GM18951 (cell line): ENCODE measurements around the gene C5.
"Not testable (repeated sequence)": the region's sequence is repeated elsewhere in the genome, so short reads cannot be mapped to it uniquely, and the experiment has no call there.

Experiments used
- POLR2A ChIP-seq: IDR thresholded peaks from 4 replicates; pipeline ENCODE4 v1.6.1; 2011; ENCODE audit warnings: mild to moderate bottlenecking; ENCODE audit not compliant: insufficient read length, insufficient read depth; ENCODE audit errors: extremely low read depth
- in situ Hi-C: fragments of 300-500 bp; cut with MboI; formaldehyde crosslinking; loops from one replicate; pipeline ENCODE4 v1.12.0; 2022; ENCODE audit warnings: low sequenced_read_pairs, mixed read lengths, inconsistent platforms; ENCODE audit not compliant: unreplicated experiment

The C5 gene

GRCh38 chr9:121067640-121068039, 17.6 kb upstream of the C5 start:
- no peak for TF ChIP-seq POLR2A
- in situ Hi-C loops: loop anchor here (10.0 kb wide), 1 partner anchor 313 kb away; no protein-coding TSS in a partner anchor

- no peak for TF ChIP-seq POLR2A
These were observed 16.8 kb upstream of the C5 start for GRCh38 chr9:121066850-121067249.

GRCh38 chr9:121059998-121060636, 10.0 kb upstream of the C5 start:
- in situ Hi-C loops: loop anchor here (10.0 kb wide), 1 partner anchor 305 kb away; no protein-coding TSS in a partner anchor
- no peak for TF ChIP-seq POLR2A

More at GRCh38 chr9:121066850-121067249, 16.8 kb upstream of the C5 start:
- in situ Hi-C loops: loop anchor here (10.0 kb wide), 1 partner anchor 312 kb away; no protein-coding TSS in a partner anchor

DNA sequence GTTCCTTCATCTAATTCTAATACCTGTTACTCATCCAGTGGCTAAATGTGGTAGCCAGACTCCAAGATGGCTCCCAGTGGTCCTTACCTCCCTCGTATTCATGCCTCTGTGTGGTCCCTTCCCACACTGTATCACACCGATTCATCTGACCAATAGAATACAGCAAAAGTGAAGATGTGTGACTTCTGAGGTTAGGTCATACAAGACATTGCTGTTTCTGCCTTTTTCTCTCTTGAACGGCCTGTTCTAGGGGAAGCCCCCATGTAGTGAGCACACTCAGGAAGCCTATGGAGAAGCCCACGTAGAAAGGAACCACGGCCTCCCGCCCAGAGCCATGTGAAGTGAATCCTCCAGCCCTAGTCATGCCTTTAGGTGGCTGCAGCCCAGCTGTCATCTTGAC, 9.4 kb upstream of the C5 start:
- in situ Hi-C loops: no loop called here

GRCh38 chr9:121057821-121058220, 7.7 kb upstream of the C5 start:
- in situ Hi-C loops: no loop called here
- TF ChIP-seq POLR2A: no peak

More for the DNA sequence above, 9.4 kb upstream of the C5 start:
- no peak for TF ChIP-seq POLR2A

DNA sequence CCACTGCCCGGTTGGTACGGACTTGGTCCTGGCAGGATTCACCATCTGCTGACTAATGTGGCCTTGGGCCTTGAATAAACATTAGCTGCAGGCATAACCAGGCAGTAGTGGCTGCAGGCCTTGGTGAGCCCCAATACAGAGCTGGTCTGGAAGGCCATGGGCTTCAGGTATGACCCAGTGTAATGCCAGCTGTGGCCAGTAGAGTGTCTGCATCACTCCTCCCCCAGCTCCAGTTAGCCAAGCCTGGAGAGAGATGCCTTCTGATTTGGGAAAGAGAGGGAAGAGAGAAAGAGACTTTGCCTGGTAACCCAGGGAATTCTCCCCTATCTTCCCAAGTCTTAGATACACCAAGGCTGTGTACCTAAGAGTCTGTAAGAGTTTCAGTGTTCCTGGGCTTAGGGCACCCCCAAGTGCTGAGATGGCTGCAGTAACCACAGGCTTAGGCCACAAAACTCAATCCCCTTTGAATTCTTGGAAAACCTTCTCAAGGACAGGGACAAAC, 5.6 kb upstream of the C5 start:
- in situ Hi-C loops: no loop called here
- no peak for TF ChIP-seq POLR2A

DNA sequence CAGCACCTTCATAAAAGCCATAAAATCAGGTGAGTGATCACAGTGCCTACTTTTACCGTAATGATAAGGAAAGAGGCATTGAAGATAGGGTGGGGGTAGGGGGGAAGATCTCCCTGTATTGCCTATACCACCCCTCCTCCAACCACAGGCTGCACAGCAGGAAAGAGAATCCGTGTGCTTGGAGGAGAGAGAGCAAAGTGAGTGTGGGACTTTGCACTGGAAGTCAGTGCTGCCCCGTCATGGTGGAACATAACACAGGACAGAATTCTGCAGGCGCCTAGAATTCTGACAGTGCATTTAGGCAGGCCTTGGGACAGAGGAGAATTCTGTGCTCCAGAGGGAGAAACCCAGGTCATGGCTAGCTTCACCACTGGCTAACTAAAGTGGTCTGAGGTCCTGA, 3.5 kb upstream of the C5 start:
- in situ Hi-C loops: no loop called here
- TF ChIP-seq POLR2A: no peak

GRCh38 chr9:121048618-121049017, 1.5 kb downstream of the C5 start:
- in situ Hi-C loops: no loop called here
- no peak for TF ChIP-seq POLR2A

- no peak for TF ChIP-seq POLR2A
- in situ Hi-C loops: no loop called here
These were observed 1.9 kb downstream of the C5 start for GRCh38 chr9:121048175-121048574.

GRCh38 chr9:121038804-121039203, 11.3 kb downstream of the C5 start:
- in situ Hi-C loops: no loop called here
- no peak for TF ChIP-seq POLR2A

GRCh38 chr9:121038362-121038761, 11.7 kb downstream of the C5 start:
- no peak for TF ChIP-seq POLR2A
- in situ Hi-C loops: no loop called here

DNA sequence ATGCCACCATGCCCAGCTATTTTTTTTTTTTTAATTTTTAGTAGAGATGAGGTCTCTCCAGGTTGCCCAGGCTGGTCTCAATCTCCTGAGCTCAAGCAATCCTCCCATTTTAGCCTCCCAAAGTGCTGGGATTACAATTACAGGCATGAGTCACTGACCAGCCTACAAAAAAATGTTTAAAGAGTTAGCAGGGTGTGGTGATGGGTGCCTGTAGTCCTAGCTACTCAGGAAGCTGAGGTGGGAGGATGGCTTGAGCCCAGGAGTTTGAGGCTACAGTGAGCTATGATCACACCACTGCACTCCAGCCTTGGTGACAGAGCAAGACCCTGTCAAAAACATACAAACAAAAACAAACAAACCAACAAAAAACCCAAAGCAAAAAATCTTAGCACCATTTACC, 14.4 kb downstream of the C5 start:
- in situ Hi-C loops: not testable (repeated sequence)

DNA sequence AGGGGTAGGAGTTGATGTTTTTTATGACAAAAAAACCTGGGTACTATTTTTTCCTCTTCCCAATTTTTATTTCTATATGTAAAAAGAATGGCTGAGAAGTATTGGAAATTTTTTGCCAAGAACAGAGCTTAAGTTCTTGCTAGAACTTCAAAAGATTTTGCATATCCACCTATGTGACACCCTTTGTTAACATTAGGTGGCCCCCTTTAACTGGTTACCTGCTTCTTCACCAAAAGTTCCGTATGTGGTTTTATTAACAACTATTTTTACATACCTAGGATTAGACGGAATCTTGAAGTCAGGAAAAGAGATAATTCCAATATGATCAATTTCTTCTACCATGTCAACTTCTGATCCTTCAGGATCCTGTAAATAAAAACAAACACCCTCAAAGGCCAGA, 15.5 kb downstream of the C5 start:
- in situ Hi-C loops: no loop called here
- TF ChIP-seq POLR2A: no peak

DNA sequence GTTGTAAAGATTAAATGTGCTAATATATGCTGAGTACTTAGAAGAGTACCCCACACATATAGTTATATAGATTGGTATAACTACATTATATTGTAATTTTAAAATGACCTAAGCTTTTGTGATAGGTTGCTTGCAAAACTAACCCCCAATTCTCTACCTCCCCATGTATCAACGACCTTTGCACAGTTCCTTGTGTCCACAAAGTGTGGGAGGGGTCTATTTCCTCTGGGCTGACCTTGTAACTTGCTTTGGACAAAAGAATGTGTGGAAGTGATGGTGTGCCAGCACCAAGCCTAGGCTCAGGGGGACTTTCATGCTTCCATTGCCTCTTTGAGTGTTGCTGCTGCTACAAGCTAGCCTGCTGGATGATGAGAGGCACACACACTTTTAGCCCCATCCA, 20.6 kb downstream of the C5 start:
- no peak for TF ChIP-seq POLR2A
- in situ Hi-C loops: no loop called here

GRCh38 chr9:121028285-121028684, 21.8 kb downstream of the C5 start:
- in situ Hi-C loops: not testable (repeated sequence)
